HepG2 (cell line): ENCODE results near the gene LNX2. TPM values are rescaled to one million over a fixed set of nuclear protein-coding genes. Genes with fewer than 3 reads are reported as not detected.
A peak's percentile ranks its signal among the peaks of the same experiment; 100 is the strongest.

ENCODE experiments used
- ARNT ChIP-seq: fragments of 450-650 bp; IDR thresholded peaks from 2 replicates; pipeline ENCODE4 v1.6.1; 2017
- CCAR2 ChIP-seq: fragments of 200-400 bp; formaldehyde crosslinking; optimal IDR thresholded peaks from 2 replicates; pipeline ENCODE3; 2018; ENCODE audit warnings: low read depth, mild to moderate bottlenecking, low read length, moderate library complexity
- FOXO4 ChIP-seq: sonication (generic); formaldehyde crosslinking; conservative IDR thresholded peaks from 2 replicates; pipeline ENCODE4 v1.8.1; 2023; ENCODE audit warnings: missing genetic modification reagents
- MEF2D ChIP-seq: sonication (generic); formaldehyde crosslinking; IDR thresholded peaks from 2 replicates; pipeline ENCODE4 v1.5.1; 2020; ENCODE audit warnings: mild to moderate bottlenecking, missing genetic modification reagents
- MEIS2 ChIP-seq: sonication (generic); formaldehyde crosslinking; IDR thresholded peaks from 2 replicates; pipeline ENCODE4 v1.9.0; 2021; ENCODE audit warnings: mild to moderate bottlenecking, missing genetic modification reagents
- SIN3A ChIP-seq: IDR thresholded peaks from 2 replicates; pipeline ENCODE4 v1.6.1; 2011; ENCODE audit warnings: low read depth, mild to moderate bottlenecking, control low read depth, low read length, borderline replicate concordance
- SMAD3 ChIP-seq: sonication (generic); formaldehyde crosslinking; IDR thresholded peaks from 2 replicates; pipeline ENCODE4 v1.4.0; 2020; ENCODE audit warnings: missing genetic modification reagents
- TAF1 ChIP-seq: sonication (generic); formaldehyde crosslinking; IDR thresholded peaks from 2 replicates; pipeline ENCODE4 v1.4.0; 2020; ENCODE audit warnings: missing genetic modification reagents
- USF2 ChIP-seq, 2 experiments: sonication (generic) in 1 of 2; formaldehyde crosslinking in 1 of 2; IDR thresholded peaks; 2 replicates each; pipeline versions ENCODE4 v1.5.1 to v1.6.1; 2011 to 2020; ENCODE audit warnings: borderline replicate concordance in 1 of 2, low read depth in 1 of 2, low read length in 1 of 2, mild to moderate bottlenecking in 1 of 2, missing genetic modification reagents in 1 of 2, moderate library complexity in 1 of 2
- ZBTB42 ChIP-seq: sonication (generic); formaldehyde crosslinking; IDR thresholded peaks from 2 replicates; pipeline ENCODE4 v1.5.0; 2020; ENCODE audit warnings: mild to moderate bottlenecking, missing genetic modification reagents
- ZC3H4 ChIP-seq: sonication (generic); formaldehyde crosslinking; IDR thresholded peaks from 2 replicates; pipeline ENCODE4 v1.4.0; 2020; ENCODE audit warnings: missing genetic modification reagents, borderline replicate concordance
- ZNF160 ChIP-seq: sonication (generic); formaldehyde crosslinking; IDR thresholded peaks from 2 replicates; pipeline ENCODE4 v1.8.0; 2022; ENCODE audit warnings: mild to moderate bottlenecking, inconsistent platforms, missing genetic modification reagents
- ZNF224 ChIP-seq: sonication (generic); formaldehyde crosslinking; IDR thresholded peaks from 2 replicates; pipeline ENCODE4 v1.5.0; 2020; ENCODE audit warnings: mild to moderate bottlenecking, missing genetic modification reagents
- ZNF549 ChIP-seq: sonication (generic); formaldehyde crosslinking; IDR thresholded peaks from 2 replicates; pipeline ENCODE4 v1.5.0; 2020; ENCODE audit warnings: missing genetic modification reagents
- ZNF550 ChIP-seq: sonication (generic); formaldehyde crosslinking; IDR thresholded peaks from 2 replicates; pipeline ENCODE4 v1.4.0; 2020; ENCODE audit warnings: mild to moderate bottlenecking, missing genetic modification reagents, borderline replicate concordance
- ZNF652 ChIP-seq: IDR thresholded peaks from 2 replicates; pipeline ENCODE4 v1.6.1; 2016; ENCODE audit warnings: low read depth, borderline replicate concordance
- ZNF674 ChIP-seq: sonication (generic); formaldehyde crosslinking; IDR thresholded peaks from 2 replicates; pipeline ENCODE4 v1.5.0; 2020; ENCODE audit warnings: low read depth, mild to moderate bottlenecking, missing genetic modification reagents
- ZNF766 ChIP-seq: sonication (generic); formaldehyde crosslinking; IDR thresholded peaks from 2 replicates; pipeline ENCODE4 v1.5.0; 2020; ENCODE audit warnings: missing genetic modification reagents, borderline replicate concordance
- ZZZ3 ChIP-seq: sonication (generic); formaldehyde crosslinking; IDR thresholded peaks from 2 replicates; pipeline ENCODE4 v1.4.0; 2020; ENCODE audit warnings: missing genetic modification reagents, mild to moderate bottlenecking, borderline replicate concordance
- polyA plus RNA-seq, 8 experiments: library from polyadenylated mRNA; depleted of rRNA in 3 of 8; stranded (reverse) in 7 of 8; unstranded in 1 of 8; fragments of >200 nt; fragmentation: Illumina TruSeq in 4 of 8; extraction: Trizol in 4 of 8; gene quantifications; 2 replicates each; pipeline versions ENCODE4 v1.2.1 to v1.2.3, GENCODE V29; 2011 to 2016; ENCODE audit warnings: low read depth in 4 of 8, missing spikeins in 1 of 8, mixed read lengths in 1 of 8; ENCODE audit not compliant: insufficient read depth in 1 of 8
- total RNA-seq, 5 experiments: library from RNA; depleted of rRNA; stranded (reverse); fragments of >200 nt; fragmentation: Illumina TruSeq; extraction: Trizol; gene quantifications; 2 replicates each; pipeline ENCODE4 v1.2.3, GENCODE V29; 2016; ENCODE audit warnings: low read depth in 1 of 5
- TF ChIP-seq, protein P1 (sequence below): sonication (generic); formaldehyde crosslinking; IDR thresholded peaks from 2 replicates; pipeline ENCODE4 v1.5.1; 2020; ENCODE audit warnings: mild to moderate bottlenecking, missing genetic modification reagents
- TF ChIP-seq, protein P2 (sequence below): sonication (generic); formaldehyde crosslinking; IDR thresholded peaks from 2 replicates; pipeline ENCODE4 v1.5.0; 2020; ENCODE audit warnings: missing genetic modification reagents
- TF ChIP-seq, protein P3 (sequence below): sonication (generic); formaldehyde crosslinking; IDR thresholded peaks from 2 replicates; pipeline ENCODE4 v1.8.0; 2022; ENCODE audit warnings: missing genetic modification reagents, mild to moderate bottlenecking, borderline replicate concordance

LNX2 gene
- total and polyA plus RNA-seq, 2 of the 13 experiments (the other 11 are each of a cell fraction or from before 2014, with no cell fraction given): 9.2 to 9.7 TPM

DNA sequence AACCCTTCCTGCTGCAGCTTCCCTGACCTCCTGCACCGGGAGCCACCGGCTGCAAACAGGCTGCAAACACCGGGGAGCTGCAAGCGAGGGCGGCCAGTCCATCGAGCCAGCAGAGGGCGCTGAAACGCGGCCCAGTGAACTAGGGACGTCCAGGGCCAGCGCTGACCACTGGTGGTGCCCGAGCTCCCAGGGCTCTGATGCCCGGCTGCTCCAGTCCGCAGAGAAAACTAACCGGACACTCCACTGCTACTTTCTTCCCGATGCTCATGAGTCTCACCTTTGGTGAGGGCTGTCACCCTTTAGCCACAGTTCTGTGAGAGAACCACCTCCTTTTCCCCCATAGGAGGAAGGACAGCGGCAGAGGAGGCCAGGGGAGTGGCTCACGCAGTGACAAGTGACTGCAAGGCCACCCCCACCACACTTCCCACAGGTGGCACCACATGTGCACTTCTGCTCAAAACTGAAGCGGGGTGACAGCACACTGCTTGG, 87.1 kb downstream of the LNX2 start (continued):
- TF ChIP-seq FOXO4 (CRISPR knock-in tag) (no peak), ZZZ3 (CRISPR knock-in tag) (no peak), MEF2D (CRISPR knock-in tag) (no peak), ZNF550 (CRISPR knock-in tag) (no peak), ZBTB42 (no peak), ARNT (no peak), ZNF224 (CRISPR knock-in tag) (no peak), ZNF766 (CRISPR knock-in tag) (0 out of 2 replicates have a peak, but pooled peaks have one; percentile 29), CCAR2 (no peak), ZC3H4 (no peak), ZNF674 (CRISPR knock-in tag) (no peak), ZNF160 (CRISPR knock-in tag) (no peak), ZNF652 (CRISPR knock-in tag) (no peak), ZNF549 (CRISPR knock-in tag) (no peak), TAF1 (CRISPR knock-in tag) (no peak), MEIS2 (CRISPR knock-in tag) (peak; percentile 48; the same call in 1 of the 2 replicates), SIN3A (no peak), SMAD3 (0 out of 2 replicates have a peak, but pooled peaks have one; percentile 35), USF2 (IDR thresholded peaks at IDR 0.05; ENCODE audit: low read depth, low read length) (no peak), USF2 (CRISPR knock-in tag; IDR thresholded peaks at IDR 0.05; ENCODE audit: borderline replicate concordance) (no peak)
- TF ChIP-seq, protein P1, sequence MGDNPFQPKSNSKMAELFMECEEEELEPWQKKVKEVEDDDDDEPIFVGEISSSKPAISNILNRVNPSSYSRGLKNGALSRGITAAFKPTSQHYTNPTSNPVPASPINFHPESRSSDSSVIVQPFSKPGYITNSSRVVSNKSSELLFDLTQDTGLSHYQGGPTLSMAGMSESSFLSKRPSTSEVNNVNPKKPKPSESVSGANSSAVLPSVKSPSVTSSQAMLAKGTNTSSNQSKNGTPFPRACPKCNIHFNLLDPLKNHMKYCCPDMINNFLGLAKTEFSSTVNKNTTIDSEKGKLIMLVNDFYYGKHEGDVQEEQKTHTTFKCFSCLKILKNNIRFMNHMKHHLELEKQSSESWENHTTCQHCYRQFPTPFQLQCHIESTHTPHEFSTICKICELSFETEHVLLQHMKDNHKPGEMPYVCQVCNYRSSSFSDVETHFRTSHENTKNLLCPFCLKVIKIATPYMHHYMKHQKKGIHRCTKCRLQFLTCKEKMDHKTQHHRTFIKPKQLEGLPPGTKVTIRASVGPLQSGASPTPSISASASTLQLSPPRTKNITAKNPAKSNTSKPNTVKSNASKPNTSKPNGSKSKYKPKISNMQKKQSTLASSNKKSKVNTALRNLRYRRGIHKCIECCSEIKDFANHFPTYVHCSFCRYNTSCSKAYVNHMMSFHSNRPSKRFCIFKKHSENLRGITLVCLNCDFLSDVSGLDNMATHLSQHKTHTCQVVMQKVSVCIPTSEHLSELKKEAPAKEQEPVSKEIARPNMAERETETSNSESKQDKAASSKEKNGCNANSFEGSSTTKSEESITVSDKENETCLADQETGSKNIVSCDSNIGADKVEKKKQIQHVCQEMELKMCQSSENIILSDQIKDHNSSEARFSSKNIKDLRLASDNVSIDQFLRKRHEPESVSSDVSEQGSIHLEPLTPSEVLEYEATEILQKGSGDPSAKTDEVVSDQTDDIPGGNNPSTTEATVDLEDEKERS: no peak
- TF ChIP-seq, protein P2, sequence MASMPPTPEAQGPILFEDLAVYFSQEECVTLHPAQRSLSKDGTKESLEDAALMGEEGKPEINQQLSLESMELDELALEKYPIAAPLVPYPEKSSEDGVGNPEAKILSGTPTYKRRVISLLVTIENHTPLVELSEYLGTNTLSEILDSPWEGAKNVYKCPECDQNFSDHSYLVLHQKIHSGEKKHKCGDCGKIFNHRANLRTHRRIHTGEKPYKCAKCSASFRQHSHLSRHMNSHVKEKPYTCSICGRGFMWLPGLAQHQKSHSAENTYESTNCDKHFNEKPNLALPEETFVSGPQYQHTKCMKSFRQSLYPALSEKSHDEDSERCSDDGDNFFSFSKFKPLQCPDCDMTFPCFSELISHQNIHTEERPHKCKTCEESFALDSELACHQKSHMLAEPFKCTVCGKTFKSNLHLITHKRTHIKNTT (CRISPR knock-in tag): no peak
- TF ChIP-seq, protein P3, sequence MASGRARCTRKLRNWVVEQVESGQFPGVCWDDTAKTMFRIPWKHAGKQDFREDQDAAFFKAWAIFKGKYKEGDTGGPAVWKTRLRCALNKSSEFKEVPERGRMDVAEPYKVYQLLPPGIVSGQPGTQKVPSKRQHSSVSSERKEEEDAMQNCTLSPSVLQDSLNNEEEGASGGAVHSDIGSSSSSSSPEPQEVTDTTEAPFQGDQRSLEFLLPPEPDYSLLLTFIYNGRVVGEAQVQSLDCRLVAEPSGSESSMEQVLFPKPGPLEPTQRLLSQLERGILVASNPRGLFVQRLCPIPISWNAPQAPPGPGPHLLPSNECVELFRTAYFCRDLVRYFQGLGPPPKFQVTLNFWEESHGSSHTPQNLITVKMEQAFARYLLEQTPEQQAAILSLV (CRISPR knock-in tag): 0 out of 2 replicates have a peak, but pooled peaks have one; percentile 27
